ENCODE measurements around the gene ELF2.
A peak's percentile ranks its signal among the peaks of the same experiment; 100 is the strongest.
"Not testable (repeated sequence)": the region's sequence is repeated elsewhere in the genome, so short reads cannot be mapped to it uniquely, and the experiment has no call there.

Gene ELF2

DNA sequence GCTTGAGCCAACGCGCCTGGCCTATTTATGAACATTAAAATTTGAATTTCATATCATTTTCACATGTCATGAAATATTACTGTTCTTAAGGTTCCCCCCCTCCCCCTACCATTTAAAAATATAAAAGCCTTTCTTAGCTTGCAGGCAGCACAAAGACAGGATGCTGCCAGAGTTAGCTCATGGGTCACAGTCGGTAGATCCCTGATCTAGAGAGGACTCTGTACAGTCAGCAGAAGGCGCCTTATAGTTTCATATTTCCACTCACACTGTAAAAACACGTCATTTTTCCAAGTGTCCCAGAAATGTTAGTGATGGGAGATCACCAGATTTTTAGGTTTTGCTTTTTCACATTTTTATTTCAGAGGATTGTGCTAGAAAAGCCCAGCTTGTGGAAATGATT is 149.2 kb downstream of the ELF2 start:
- DNase-seq (ENCODE audit: low spot score in 2 of 2): no peak
- peaks cover 12% of the 10 kb centered on the region for H3K36me3 ChIP-seq (replicated peaks)
- no peaks in the 10 kb centered on the region for H3K9me3 ChIP-seq
- peaks cover 6% of the 10 kb centered on the region; the same call in 1 of the 2 replicates for H3K4me1 ChIP-seq
- in situ Hi-C loops (cut with MboI; ENCODE audit: low sequenced_read_pairs): no loop called here
- no peak overlapping the region for H3K4me3 ChIP-seq
- no peaks in the 10 kb centered on the region for H3K27me3 ChIP-seq (ENCODE audit: low read depth)

DNA sequence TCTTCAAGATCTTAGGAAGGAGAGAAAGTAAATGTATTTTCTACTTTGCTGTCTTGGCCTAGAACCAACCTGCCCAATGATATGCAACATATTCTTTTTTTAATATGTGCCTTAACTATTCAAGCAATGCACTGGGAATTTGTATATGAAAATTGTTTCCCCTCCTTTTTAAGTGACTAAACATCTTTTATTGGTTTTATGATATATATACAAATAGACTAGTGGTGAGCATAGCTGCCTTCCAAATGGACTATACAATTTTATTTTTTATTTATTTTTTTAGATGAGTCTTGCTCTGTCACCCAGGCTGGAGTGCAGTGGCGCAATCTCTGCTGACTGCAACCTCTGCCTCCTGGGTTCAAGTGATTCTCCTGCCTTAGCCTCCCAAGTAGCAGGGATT is 151.2 kb downstream of the ELF2 start:
- H3K27me3 ChIP-seq (ENCODE audit: low read depth): no peaks in the 10 kb centered on the region
- DNase-seq (ENCODE audit: low spot score in 2 of 2): no peak
- in situ Hi-C loops (cut with MboI; ENCODE audit: low sequenced_read_pairs): no loop called here
- peaks cover 12% of the 10 kb centered on the region for H3K36me3 ChIP-seq (replicated peaks)
- H3K9me3 ChIP-seq: no peaks in the 10 kb centered on the region
- H3K4me3 ChIP-seq: no peak overlapping the region
- H3K4me1 ChIP-seq: peaks cover 13% of the 10 kb centered on the region

DNA sequence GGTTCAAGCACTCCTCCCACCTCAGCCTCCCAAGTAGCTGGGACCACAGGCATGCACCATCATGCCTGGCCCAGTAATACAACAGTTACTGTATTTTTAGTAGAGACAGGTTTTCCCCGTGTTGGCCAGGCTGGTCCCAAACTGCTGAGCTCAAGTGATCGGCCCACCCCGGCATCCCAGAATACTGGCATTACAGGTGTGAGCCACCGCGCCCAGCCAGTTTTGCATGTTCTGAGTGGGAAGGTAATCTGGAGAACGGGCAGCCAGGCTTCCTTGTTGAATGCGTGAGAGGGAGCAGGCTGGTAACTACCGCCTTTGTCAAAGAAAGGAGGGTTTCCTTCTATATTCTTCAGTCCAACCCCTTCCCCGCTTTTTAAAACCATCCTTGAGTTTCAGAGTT is 152.3 kb downstream of the ELF2 start:
- Histone ChIP-seq H3K4me1 (peaks cover 23% of the 10 kb centered on the region), H3K4me3 (no peak overlapping the region), H3K9me3 (no peaks in the 10 kb centered on the region), H3K27me3 (ENCODE audit: low read depth) (no peaks in the 10 kb centered on the region), H3K36me3 (replicated peaks) (peaks cover 12% of the 10 kb centered on the region)
- DNase-seq (ENCODE audit: low spot score in 2 of 2): no peak
- in situ Hi-C loops (cut with MboI; ENCODE audit: low sequenced_read_pairs): no loop called here

DNA sequence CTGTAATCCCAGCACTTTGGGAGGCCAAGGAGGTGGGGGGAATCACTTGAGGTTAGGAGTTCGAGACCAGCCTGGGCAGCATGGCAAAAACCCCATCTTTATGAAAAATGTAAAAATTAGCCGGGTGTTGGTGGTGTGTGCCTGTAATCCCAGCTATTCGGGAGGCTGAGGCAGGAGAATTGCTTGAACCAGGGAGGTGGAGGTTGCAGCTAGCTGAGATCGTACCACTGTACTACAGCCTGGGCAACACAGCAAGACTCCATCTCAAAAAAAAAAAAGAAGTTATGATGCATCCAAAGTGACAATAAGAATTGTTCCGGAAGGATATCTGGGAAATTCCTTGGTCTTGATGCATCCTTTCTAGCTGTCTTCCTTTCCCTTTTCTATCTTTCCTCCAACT is 154.2 kb downstream of the ELF2 start:
- no peaks in the 10 kb centered on the region for H3K9me3 ChIP-seq
- H3K4me1 ChIP-seq: peaks cover 37% of the 10 kb centered on the region
- no peaks in the 10 kb centered on the region for H3K27me3 ChIP-seq (ENCODE audit: low read depth)
- DNase-seq (ENCODE audit: low spot score in 2 of 2): no peak
- no peak overlapping the region for H3K4me3 ChIP-seq
- peaks cover 10% of the 10 kb centered on the region for H3K36me3 ChIP-seq (replicated peaks)
- in situ Hi-C loops (cut with MboI; ENCODE audit: low sequenced_read_pairs): no loop called here

DNA sequence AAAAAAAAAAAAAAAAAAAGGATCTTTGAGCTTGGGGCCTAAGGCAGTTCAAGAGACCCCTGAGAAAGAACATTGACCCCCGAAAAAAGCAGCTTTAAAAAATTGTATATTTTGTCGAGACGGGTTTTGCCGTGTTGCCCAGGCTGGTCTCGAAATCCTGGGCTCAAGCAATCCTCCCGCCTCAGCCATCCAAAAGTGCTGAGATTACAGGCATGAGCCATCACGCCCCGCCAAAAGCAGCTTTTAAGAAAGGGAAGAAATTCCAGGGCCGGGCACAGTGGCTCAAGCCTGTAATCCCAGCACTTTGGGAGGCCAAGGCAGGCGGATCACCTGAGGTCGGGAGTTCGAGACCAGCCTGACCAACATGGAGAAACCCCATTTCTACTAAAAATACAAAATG is 155.9 kb downstream of the ELF2 start:
- H3K36me3 ChIP-seq (replicated peaks); H3K27me3 ChIP-seq (ENCODE audit: low read depth); H3K9me3 ChIP-seq; in situ Hi-C loops (cut with MboI; ENCODE audit: low sequenced_read_pairs); H3K4me3 ChIP-seq: not testable (repeated sequence)
- H3K4me1 ChIP-seq: peaks cover 39% of the 10 kb centered on the region
- DNase-seq (ENCODE audit: low spot score in 2 of 2): peak in 1 of 2 experiments; percentile 46

DNA sequence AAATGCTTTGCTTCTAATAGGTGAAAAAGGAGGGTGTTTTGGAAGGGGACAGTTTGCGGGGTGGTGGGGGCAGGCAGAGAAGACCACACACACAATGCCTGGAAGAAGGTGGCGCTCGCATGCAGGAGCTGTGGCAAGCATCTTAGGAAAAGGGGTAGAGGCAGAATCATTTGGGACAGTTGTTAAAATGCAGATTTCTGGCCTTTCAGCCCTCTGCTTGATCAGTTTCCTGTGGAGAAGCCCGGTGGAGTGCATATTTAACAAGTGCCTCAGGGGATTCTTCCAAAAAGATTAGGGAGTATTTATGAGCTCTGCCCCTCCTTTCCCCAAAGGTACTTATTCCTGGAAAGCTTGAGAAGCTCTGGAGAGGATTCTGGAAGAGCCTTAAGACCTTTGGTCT is 156.6 kb downstream of the ELF2 start:
- Histone ChIP-seq H3K4me1 (peaks cover 39% of the 10 kb centered on the region), H3K36me3 (replicated peaks) (peaks cover 7% of the 10 kb centered on the region; the same call in 1 of the 2 replicates), H3K4me3 (no peak overlapping the region), H3K27me3 (ENCODE audit: low read depth) (no peaks in the 10 kb centered on the region), H3K9me3 (no peaks in the 10 kb centered on the region)
- in situ Hi-C loops (cut with MboI; ENCODE audit: low sequenced_read_pairs): no loop called here
- peak; percentile 62 to 92 for DNase-seq (ENCODE audit: low spot score in 2 of 2)

DNA sequence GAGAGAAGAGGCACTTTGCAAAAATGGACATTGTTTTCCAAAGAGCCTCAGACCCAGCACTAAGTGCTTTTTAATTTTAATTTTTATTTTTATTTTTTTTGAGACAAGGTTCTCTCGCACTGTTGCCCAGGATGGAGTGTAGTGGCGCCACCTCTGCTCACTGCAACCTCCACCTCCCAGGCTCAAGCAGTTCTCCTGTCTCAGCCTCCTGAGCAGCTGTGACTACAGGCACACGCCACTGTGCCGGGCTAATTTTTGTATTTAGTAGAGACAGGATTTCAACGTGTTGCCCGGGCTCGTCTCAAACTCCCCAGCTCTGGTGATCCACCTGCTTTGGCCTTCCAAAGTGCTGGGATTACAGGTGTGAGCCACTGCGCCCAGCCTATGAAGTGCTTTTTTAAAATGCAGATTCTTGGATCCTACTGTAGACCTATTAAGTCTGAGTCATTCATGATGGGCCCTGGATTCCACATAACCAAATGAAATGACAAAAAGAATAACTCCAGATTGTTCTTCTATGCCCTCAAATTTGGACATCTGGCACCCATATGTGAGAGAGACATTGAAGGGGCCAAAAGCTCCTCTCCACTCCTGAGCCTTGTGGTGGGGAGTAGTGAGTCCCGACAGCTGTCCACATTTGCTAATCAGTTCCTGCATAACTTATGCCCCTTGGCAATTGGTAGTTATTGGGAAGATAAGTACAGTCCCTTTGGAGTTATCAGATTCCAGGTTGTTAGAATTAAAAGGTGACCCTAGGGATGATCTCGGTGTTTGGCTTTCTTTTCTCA is 157.9 kb downstream of the ELF2 start:
- in situ Hi-C loops (cut with MboI; ENCODE audit: low sequenced_read_pairs): no loop called here
- no peak for DNase-seq (ENCODE audit: low spot score in 2 of 2)

DNA sequence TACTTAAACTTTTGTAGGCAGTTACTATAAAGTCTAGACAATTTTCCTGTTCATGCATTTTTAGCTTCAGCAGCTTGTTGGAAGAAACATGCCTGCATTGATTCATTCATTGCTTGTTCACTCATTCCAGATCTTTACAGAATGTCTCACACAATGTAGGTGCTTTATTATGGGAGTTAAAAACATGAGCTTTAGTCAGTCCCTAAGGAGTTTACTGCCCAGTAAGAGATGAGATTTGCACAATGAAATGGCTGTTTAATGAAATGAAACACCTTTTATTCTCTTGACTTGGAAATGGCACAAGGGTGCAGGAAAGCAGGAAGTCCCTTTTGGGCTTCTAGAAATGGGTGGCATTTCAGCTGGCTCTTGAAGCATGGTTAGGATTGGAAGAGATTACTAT is 158.5 kb downstream of the ELF2 start:
- DNase-seq (ENCODE audit: low spot score in 2 of 2): peak in 1 of 2 experiments; percentile 78

More for the DNA sequence above, 157.9 kb downstream of the ELF2 start:
- H3K4me3 ChIP-seq: no peak overlapping the region; the same call in 1 of the 2 replicates
- H3K9me3 ChIP-seq: no peaks in the 10 kb centered on the region
- H3K27me3 ChIP-seq (ENCODE audit: low read depth): no peaks in the 10 kb centered on the region
- peaks cover 46% of the 10 kb centered on the region for H3K4me1 ChIP-seq
- peaks cover 7% of the 10 kb centered on the region; the same call in 1 of the 2 replicates for H3K36me3 ChIP-seq (replicated peaks)

DNA sequence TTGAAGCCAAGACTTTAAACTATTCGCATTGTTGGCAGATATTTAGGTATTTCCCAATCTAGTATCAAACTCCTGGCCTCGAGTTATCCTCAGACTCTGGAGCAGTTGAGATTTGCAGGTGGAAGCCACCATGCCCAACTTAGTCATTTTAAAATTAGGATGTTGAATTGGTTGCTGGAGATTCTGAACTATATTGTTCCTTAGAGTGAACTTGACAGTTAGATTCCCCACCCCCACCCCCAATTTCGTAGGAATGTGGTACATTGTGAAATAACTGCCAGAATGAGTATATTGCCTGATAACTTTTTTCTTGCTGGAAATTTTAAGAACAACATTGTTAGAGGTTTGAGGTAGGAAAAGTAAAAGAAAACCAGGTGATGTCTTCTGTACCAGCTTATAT is 159.2 kb downstream of the ELF2 start:
- H3K9me3 ChIP-seq: no peaks in the 10 kb centered on the region
- H3K4me1 ChIP-seq: peaks cover 49% of the 10 kb centered on the region
- H3K4me3 ChIP-seq: peak overlapping the region; percentile 70
- no peaks in the 10 kb centered on the region for H3K36me3 ChIP-seq (replicated peaks)
- no peaks in the 10 kb centered on the region for H3K27me3 ChIP-seq (ENCODE audit: low read depth)
- DNase-seq (ENCODE audit: low spot score in 2 of 2): no peak
- in situ Hi-C loops (cut with MboI; ENCODE audit: low sequenced_read_pairs): no loop called here

More for the DNA sequence above, 158.5 kb downstream of the ELF2 start:
- H3K27me3 ChIP-seq (ENCODE audit: low read depth): no peaks in the 10 kb centered on the region
- in situ Hi-C loops (cut with MboI; ENCODE audit: low sequenced_read_pairs): no loop called here
- no peaks in the 10 kb centered on the region for H3K9me3 ChIP-seq
- H3K36me3 ChIP-seq (replicated peaks): peaks cover 5% of the 10 kb centered on the region; the same call in 1 of the 2 replicates
- peaks cover 49% of the 10 kb centered on the region for H3K4me1 ChIP-seq
- H3K4me3 ChIP-seq: no peak overlapping the region; the same call in 1 of the 2 replicates

DNA sequence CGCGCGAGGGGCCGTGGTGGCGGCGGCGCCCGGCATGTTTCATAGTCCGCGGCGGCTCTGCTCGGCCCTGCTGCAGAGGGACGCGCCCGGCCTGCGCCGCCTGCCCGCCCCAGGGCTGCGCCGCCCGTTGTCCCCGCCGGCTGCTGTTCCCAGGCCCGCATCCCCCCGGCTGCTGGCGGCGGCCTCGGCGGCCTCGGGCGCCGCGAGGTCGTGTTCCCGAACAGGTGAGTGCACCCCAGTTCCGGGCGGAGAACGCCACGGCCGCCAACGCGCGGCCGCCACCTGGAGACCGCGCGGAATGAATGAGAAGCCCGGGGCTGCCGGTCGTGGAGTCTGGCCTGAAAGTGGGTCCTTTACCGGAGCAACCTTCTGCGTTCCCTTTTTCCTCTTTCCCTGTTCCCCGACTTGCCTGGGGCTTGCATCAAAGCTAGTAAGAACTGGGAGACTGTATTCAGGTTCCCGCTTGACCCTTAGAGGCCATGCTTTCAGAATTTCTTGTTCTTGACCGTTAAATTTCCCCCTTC is 161.0 kb downstream of the ELF2 start:
- in situ Hi-C loops (cut with MboI; ENCODE audit: low sequenced_read_pairs): no loop called here
- peak; percentile 16 to 54 for DNase-seq (ENCODE audit: low spot score in 2 of 2)
- H3K4me1 ChIP-seq: peaks cover 43% of the 10 kb centered on the region

DNA sequence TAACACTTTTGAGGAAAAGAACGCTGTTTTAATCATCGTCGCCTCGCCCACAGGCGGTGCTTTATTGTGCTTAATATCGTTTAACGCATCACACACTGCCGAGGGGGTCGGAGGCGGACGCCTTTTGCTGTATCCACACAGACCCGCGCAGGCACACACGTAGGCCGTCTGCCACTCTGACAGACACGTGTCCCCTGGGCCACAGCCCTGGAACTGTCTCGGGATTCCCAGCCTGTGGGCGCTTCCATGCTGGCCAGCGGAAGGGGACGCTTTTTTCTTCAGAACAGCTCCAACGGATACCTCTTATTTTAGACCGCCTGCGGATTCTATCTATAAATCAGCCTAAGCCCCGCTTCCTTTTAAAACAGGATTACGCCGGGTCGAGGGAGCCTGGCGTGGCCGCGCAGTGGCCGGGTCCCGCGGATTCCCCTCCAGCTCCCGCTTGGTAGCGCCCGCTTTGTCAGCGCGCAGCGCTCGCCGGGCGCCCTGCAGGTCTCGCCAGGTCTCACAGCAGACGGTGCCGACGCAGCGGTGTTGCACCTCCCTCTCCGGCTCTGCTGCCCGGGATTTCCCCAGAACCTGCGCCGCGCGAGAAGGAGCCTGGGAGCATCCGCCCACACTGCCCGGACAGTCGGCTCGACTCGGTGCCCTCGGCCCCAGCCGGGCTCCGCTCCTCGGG is 161.6 kb downstream of the ELF2 start, which contains the start of gene NOCT:
TSS of gene NOCT (plus strand) at position 513 of the 679 bp plus-strand sequence. CDS start 201 bp downstream, outside the sequence.
- Histone ChIP-seq H3K36me3 (replicated peaks) (no peaks in the 10 kb centered on the region), H3K4me1 (peaks cover 38% of the 10 kb centered on the region), H3K27me3 (ENCODE audit: low read depth) (no peaks in the 10 kb centered on the region), H3K9me3 (no peaks in the 10 kb centered on the region), H3K4me3 (peak within 1 kb of the TSS; percentile 70)
- peak; percentile 79 to 92 for DNase-seq (ENCODE audit: low spot score in 2 of 2)
- in situ Hi-C loops (cut with MboI; ENCODE audit: low sequenced_read_pairs): no loop called here

More for the DNA sequence above, 161.0 kb downstream of the ELF2 start:
- peak overlapping the region; percentile 70 for H3K4me3 ChIP-seq
- H3K9me3 ChIP-seq: no peaks in the 10 kb centered on the region
- H3K36me3 ChIP-seq (replicated peaks): no peaks in the 10 kb centered on the region
- no peaks in the 10 kb centered on the region for H3K27me3 ChIP-seq (ENCODE audit: low read depth)

DNA sequence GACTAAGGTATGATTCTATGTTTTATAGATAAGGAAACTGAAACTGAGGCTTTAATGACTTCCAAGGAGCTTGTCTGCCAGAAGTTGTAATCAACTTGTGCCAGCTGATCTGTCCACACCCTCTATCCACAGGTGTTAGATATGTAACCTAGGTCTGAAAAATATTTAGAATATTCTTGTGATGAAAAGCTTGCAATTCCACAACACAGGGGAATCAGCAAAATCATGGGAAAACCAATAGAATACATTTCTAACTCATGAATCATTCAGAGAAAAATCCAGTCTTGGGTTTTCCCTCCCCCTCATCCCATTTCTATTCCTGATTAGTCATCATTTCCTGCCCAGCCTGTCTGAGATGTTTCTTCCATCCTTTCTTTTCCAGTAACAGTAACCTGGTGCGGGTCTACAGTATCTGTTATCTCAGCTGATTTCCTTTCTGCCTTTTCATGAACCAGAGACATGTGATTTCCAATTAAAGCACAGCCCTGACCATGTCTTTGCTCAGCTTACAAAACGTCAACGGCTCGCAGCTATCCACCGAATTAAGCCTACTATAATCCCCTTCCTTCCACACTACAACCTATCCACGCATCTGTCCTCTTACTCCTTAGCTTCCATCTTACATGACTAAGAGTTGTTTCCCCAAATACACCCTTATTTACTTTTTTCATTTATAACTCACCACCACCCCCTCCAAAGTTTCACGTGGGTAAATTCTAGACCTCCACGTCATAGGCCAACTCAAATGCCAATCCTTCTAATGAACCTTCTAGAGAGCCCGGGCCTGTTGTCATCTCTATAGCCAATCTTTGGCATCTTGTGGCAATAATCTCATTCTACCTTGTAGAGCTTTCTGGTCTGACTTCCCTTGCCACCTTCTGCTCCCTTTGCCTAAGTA is 162.4 kb downstream of the ELF2 start:
- no peaks in the 10 kb centered on the region for H3K36me3 ChIP-seq (replicated peaks)
- H3K4me3 ChIP-seq: peak overlapping the region; percentile 70
- peak in 1 of 2 experiments; percentile 29 for DNase-seq (ENCODE audit: low spot score in 2 of 2)
- peaks cover 31% of the 10 kb centered on the region for H3K4me1 ChIP-seq
- in situ Hi-C loops (cut with MboI; ENCODE audit: low sequenced_read_pairs): no loop called here
- no peaks in the 10 kb centered on the region for H3K27me3 ChIP-seq (ENCODE audit: low read depth)
- no peaks in the 10 kb centered on the region for H3K9me3 ChIP-seq

DNA sequence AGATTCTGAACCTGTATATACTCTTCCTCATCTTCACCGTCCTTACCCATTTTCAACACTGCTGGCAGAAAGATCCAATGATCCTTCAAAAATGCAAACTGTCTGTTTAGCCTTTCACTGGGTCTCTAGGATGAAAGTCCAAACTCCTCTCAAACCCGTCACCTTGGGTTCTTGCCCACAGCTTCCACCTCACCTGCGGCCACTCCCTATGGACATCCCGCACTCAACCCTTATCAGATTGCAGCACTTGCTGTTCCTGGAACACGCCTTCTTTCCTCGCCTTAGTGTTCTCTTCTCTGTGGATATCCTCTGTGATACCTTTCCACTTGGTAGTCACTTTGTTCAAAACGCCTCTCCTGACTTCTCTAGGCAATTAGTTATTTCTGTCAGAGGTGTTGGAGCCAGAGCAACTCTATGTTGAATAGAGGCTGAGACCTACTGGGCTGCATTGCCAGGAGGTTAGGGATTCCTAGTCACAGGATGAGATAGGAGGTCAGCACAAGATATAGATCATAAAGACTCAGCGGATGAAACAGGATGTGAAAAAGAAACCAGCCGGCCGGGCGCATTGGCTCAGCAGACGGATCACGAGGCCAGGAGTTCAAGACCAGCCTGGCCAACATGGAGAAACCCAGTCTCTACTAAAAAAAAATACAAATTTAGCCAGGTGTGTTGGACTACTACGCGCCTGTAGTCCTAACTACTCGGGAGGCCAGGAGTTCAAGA is 165.6 kb downstream of the ELF2 start:
- Histone ChIP-seq H3K27me3 (ENCODE audit: low read depth) (no peaks in the 10 kb centered on the region), H3K36me3 (replicated peaks) (no peaks in the 10 kb centered on the region), H3K4me1 (peaks cover 14% of the 10 kb centered on the region), H3K4me3 (no peak overlapping the region), H3K9me3 (peaks cover 8% of the 10 kb centered on the region)
- in situ Hi-C loops (cut with MboI; ENCODE audit: low sequenced_read_pairs): no loop called here
- no peak for DNase-seq (ENCODE audit: low spot score in 2 of 2)

Data from HAP-1 (cell line).